Measurements from ENCODE around the gene RNF149.

GRCh38 chr2:101238930-101239759 is 69.4 kb downstream of the RNF149 start:
- TF ChIP-seq CTCF (IDR thresholded peaks at IDR 0.05) (no peak), POLR2A (IDR thresholded peaks at IDR 0.05) (no peak)

Measured in adrenal gland (tissue), 5 donors.